SK-N-SH (cell line): Measurements from ENCODE around the gene TMCO4.

Experiments
- CTCF ChIP-seq: fragments of 200-600 bp; sonication (generic); IDR thresholded peaks from 2 replicates; pipeline ENCODE4 v1.6.1; 2017; ENCODE audit warnings: antibody characterized with exemption, mild to moderate bottlenecking, moderate library complexity
- EP300 ChIP-seq, 2 experiments: IDR thresholded peaks; 2 replicates each; pipeline versions ENCODE4 v1.4.0 to v1.6.1; 2012; ENCODE audit warnings: borderline replicate concordance in 1 of 2, low read depth in 1 of 2, low read length in 1 of 2
- EZH2phosphoT487 ChIP-seq: fragments of 200-600 bp; sonication (generic); IDR thresholded peaks from 2 replicates; pipeline ENCODE4 v1.6.1; 2017; ENCODE audit warnings: low read depth, mixed run types, mild to moderate bottlenecking, antibody characterized with exemption, moderate library complexity, borderline replicate concordance
- GABPA ChIP-seq: IDR thresholded peaks from 2 replicates; pipeline ENCODE4 v1.4.0; 2012; ENCODE audit warnings: low read depth, mild to moderate bottlenecking
- IRF3 ChIP-seq: fragments of 150-350 bp; IDR thresholded peaks from 2 replicates; pipeline ENCODE4 v1.6.1; 2016; ENCODE audit warnings: mild to moderate bottlenecking, low read depth, low read length
- MAX ChIP-seq: IDR thresholded peaks from 2 replicates; pipeline ENCODE4 v1.4.0; 2012; ENCODE audit warnings: low read depth
- NRF1 ChIP-seq: IDR thresholded peaks from 2 replicates; pipeline ENCODE4 v1.6.1; 2012; ENCODE audit warnings: low read depth, mild to moderate bottlenecking, low read length
- PBX3 ChIP-seq: IDR thresholded peaks from 2 replicates; pipeline ENCODE4; 2012
- REST ChIP-seq: IDR thresholded peaks from 2 replicates; pipeline ENCODE4 v1.6.1; 2012; ENCODE audit warnings: mild to moderate bottlenecking, low read depth, low read length, moderate library complexity
- TCF12 ChIP-seq: IDR thresholded peaks from 2 replicates; pipeline ENCODE4 v1.4.0; 2012
- USF2 ChIP-seq: fragments of 150-350 bp; IDR thresholded peaks from 2 replicates; pipeline ENCODE4 v1.6.1; 2017; ENCODE audit warnings: antibody characterized with exemption, low read length, low read depth, borderline replicate concordance
- YY1 ChIP-seq: IDR thresholded peaks from 2 replicates; pipeline ENCODE4 v1.4.0; 2012; ENCODE audit warnings: low read depth, mild to moderate bottlenecking

GRCh38 chr1:19730232-19730631, 69.5 kb downstream of the TMCO4 start:
- TF ChIP-seq IRF3 (no peak), TCF12 (no peak), CTCF (no peak), REST (no peak), EZH2phosphoT487 (no peak), NRF1 (no peak), GABPA (no peak), PBX3 (no peak), USF2 (no peak), MAX (no peak), YY1 (no peak), EP300 (IDR thresholded peaks at IDR 0.05; ENCODE audit: borderline replicate concordance in 1 of 2, low read depth in 1 of 2, low read length in 1 of 2) (no peak)
